Tibial artery (tissue), 4 donors: ENCODE measurements around the gene YJEFN3.

Experiments used
- DNase-seq, 2 donors: peaks; one replicate each; pipeline ENCODE4 v3.0.0-alpha.2; 2019
- H3K27ac ChIP-seq, 2 donors: fragments of 200-600 bp; sonication (generic) in 1 of 2; 1 replicate in 1 of 2; 2 replicates in 1 of 2; pipeline ENCODE4 v1.5.1; 2018 to 2019; ENCODE audit warnings: mild to moderate bottlenecking in 1 of 2
- H3K27me3 ChIP-seq, 2 donors: fragments of 200-600 bp; sonication (generic) in 1 of 2; one replicate each; pipeline versions ENCODE4 v1.5.1 to v1.6.0; 2016 to 2019
- H3K36me3 ChIP-seq, 3 donors: fragments of 200-600 bp; sonication (generic) in 2 of 3; one replicate each; pipeline ENCODE4 v1.5.1; 2016 to 2019; ENCODE audit warnings: mild to moderate bottlenecking in 2 of 3
- H3K4me1 ChIP-seq, 4 donors: fragments of 200-600 bp; sonication (generic) in 2 of 4; 1 replicate in 3 of 4; 2 replicates in 1 of 4; pipeline ENCODE4 v1.5.1; 2016 to 2019
- H3K4me3 ChIP-seq, 2 donors: fragments of 200-600 bp; sonication (generic) in 1 of 2; 1 replicate in 1 of 2; 2 replicates in 1 of 2; pipeline ENCODE4 v1.5.1; 2018 to 2019; ENCODE audit warnings: mild to moderate bottlenecking in 2 of 2
- H3K9me3 ChIP-seq, 3 donors: fragments of 200-600 bp; sonication (generic) in 1 of 3; one replicate each; pipeline ENCODE4 v1.5.1; 2016 to 2019
- intact Hi-C: fragments of 100-400 bp; cut with DNase I; formaldehyde crosslinking; loops from one replicate; pipeline ENCODE4 v1.15.0; 2023; ENCODE audit warnings: low total_unique reads
- TF ChIP-seq, protein P1 (sequence below), 2 experiments: fragments of 200-600 bp in 1 of 2; fragments of 450-650 bp in 1 of 2; IDR thresholded peaks; one replicate each; pipeline ENCODE4 v1.5.1; 2017 to 2019; ENCODE audit warnings: antibody characterized with exemption in 2 of 2, mild to moderate bottlenecking in 1 of 2, moderate library complexity in 1 of 2

YJEFN3 gene

DNA sequence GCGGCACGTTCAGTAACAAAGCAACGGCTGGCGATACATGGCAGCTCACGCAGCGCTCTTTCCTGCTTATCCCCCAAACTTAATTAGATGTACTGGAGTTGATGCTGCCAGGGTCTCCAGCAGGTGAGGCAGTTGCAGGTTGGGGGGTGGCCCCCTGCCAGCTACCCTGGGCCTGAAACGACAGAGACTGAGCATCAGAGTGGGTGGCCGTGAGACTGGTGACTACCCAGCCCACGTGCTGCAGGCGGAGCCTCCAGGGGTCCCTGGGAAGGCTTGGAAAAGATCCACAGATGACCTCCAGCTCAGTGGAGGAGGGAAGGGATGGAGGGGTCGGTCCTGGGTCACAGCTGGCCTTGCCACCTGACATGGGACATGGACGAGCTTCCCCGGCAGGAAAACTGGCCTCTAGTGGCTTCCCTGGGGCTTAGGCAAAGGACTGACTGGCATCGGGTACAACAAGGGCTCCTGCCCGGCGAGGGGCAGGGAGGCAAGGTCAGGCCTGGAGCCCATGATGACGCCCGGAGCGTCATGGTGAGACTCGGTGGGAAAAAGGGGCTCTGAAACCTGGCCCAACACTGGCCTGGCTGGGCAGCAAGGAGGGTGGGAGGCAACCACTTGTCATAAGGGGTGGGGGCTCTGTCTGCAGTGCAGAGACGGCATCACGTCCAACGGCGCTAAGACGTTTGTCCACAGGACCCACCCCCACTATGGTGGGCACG is 33.4 kb downstream of the YJEFN3 start:
- TF ChIP-seq, protein P1, sequence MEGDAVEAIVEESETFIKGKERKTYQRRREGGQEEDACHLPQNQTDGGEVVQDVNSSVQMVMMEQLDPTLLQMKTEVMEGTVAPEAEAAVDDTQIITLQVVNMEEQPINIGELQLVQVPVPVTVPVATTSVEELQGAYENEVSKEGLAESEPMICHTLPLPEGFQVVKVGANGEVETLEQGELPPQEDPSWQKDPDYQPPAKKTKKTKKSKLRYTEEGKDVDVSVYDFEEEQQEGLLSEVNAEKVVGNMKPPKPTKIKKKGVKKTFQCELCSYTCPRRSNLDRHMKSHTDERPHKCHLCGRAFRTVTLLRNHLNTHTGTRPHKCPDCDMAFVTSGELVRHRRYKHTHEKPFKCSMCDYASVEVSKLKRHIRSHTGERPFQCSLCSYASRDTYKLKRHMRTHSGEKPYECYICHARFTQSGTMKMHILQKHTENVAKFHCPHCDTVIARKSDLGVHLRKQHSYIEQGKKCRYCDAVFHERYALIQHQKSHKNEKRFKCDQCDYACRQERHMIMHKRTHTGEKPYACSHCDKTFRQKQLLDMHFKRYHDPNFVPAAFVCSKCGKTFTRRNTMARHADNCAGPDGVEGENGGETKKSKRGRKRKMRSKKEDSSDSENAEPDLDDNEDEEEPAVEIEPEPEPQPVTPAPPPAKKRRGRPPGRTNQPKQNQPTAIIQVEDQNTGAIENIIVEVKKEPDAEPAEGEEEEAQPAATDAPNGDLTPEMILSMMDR (IDR thresholded peaks at IDR 0.05) = no peak
- Histone ChIP-seq H3K9me3 (no peaks in the 10 kb centered on the region), H3K27ac (no peak overlapping the region), H3K27me3 (no peaks in the 10 kb centered on the region), H3K4me1 (no peaks in the 10 kb centered on the region), H3K4me3 (no peak overlapping the region), H3K36me3 (no peaks in the 10 kb centered on the region)
- intact Hi-C loops = no loop called here
- no peak for DNase-seq

DNA sequence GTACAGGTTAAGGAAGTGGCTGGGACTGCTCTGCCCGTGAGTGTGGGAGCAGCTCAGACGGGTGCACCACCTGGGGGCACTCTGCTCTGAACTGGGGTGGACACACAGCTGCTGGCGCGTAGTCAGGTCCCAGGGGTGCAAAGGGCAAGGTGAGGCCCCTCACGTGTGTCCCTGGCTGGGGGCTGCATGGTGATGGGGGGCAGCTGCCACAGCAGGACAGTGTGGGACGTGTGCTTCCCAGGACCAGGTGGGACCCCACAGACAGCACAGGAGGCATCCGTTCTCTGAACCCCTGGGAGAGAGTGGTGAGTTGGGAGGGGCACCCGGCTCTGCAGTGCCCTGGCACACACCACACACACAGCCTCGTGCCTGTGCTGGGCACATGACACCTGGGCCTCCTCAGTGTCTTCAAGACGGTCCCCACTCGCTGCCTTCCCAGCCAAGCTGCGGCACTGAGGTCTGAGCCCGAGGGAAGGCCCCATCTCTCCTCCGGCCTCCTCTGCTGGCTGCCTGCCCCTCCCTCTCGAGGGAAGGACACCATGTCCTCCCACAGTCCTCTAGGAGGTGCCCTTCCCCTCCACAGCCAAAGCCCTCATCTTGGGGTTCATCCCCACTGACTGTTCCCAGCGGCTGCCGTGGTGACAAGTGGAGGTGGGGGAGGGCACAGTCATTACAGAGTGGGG is 34.1 kb downstream of the YJEFN3 start:
- H3K9me3 ChIP-seq = no peaks in the 10 kb centered on the region
- intact Hi-C loops = no loop called here
- no peak for DNase-seq
- no peaks in the 10 kb centered on the region for H3K27me3 ChIP-seq
- TF ChIP-seq, protein P1 (IDR thresholded peaks at IDR 0.05) = no peak
- no peaks in the 10 kb centered on the region for H3K36me3 ChIP-seq
- H3K27ac ChIP-seq = no peak overlapping the region
- no peak overlapping the region for H3K4me3 ChIP-seq
- H3K4me1 ChIP-seq = no peaks in the 10 kb centered on the region

DNA sequence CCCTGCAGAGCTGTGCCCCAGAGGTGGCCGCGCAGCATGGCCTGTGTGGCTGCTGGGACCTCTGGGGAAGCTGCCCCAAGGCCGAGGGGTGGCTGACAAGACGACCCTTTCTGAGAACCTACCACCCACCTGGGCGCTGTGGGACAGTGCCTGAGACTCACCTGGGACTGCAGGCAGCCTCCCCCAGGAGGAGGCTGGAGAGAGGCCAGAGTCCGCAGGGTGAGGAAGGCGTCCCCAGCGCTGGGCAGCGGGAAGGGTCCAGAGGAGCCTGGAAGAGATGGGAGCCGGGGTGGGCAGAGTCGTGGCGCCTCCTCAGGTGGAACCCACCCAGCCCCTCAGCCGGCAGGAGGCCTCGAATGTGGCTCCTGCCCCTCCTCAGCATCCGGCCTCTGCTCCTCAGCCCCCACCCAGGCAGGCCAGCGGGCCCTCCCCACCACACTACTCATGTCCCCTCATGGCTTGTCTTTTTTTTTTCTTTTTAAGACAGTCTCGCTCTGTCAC is 34.7 kb downstream of the YJEFN3 start:
- Histone ChIP-seq H3K9me3 (no peaks in the 10 kb centered on the region), H3K36me3 (no peaks in the 10 kb centered on the region), H3K4me3 (no peak overlapping the region), H3K27me3 (no peaks in the 10 kb centered on the region), H3K4me1 (no peaks in the 10 kb centered on the region), H3K27ac (no peak overlapping the region)
- TF ChIP-seq, protein P1 (IDR thresholded peaks at IDR 0.05) = no peak
- intact Hi-C loops = no loop called here
- DNase-seq = no peak

DNA sequence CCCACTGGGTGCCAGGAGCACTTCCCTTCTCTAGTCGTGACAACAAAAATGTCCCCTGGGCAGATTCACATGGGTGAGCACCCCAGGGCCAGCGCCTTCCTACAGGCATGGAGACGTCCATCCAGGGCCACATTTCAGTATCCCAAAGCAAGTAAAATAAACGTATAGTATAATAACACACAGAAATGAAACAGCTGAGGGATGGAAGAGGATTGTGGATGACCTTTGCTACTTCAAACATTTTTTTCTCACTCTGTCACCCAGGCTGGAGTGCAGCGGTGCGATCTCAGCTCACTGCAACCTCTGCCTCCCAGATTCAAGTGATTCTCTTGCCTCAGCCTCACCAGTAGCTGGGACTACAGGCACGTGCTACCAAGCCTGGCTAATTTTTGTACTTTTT is 37.6 kb downstream of the YJEFN3 start:
- H3K27me3 ChIP-seq = peaks cover 0 to 2% of the 10 kb centered on the region in 2 donors
- intact Hi-C loops = no loop called here
- H3K36me3 ChIP-seq = peaks cover 0 to 6% (median 0%) of the 10 kb centered on the region in 3 donors
- no peak overlapping the region for H3K4me3 ChIP-seq
- TF ChIP-seq, protein P1 (IDR thresholded peaks at IDR 0.05) = no peak
- no peak for DNase-seq
- no peaks in the 10 kb centered on the region for H3K4me1 ChIP-seq
- H3K27ac ChIP-seq = no peak overlapping the region
- H3K9me3 ChIP-seq = no peaks in the 10 kb centered on the region

DNA sequence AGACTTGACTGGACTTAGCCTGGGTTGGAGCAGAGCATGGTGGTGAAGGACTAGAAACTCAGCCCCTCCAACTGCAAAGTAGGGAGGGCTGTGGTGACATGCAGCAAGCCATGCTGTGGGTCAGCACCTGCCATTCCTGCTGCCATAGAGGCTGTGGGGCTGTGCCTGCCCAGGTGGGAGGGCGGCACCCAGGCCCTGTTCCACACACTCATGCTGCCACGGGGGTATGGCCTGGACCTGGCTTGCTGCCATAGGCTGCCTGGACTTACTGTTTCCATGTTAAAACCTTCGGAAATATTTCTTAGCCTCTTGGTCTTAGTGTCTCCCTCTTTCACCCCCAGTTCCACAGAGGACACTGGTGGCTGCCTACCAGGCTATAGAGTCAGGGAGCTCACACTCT is 38.7 kb downstream of the YJEFN3 start:
- DNase-seq = no peak
- peaks cover 0 to 6% (median 0%) of the 10 kb centered on the region in 3 donors for H3K36me3 ChIP-seq
- peaks cover 0 to 2% of the 10 kb centered on the region in 2 donors for H3K27me3 ChIP-seq
- no peak overlapping the region for H3K27ac ChIP-seq
- TF ChIP-seq, protein P1 (IDR thresholded peaks at IDR 0.05) = no peak
- H3K4me1 ChIP-seq = no peaks in the 10 kb centered on the region
- intact Hi-C loops = no loop called here
- no peaks in the 10 kb centered on the region for H3K9me3 ChIP-seq
- H3K4me3 ChIP-seq = no peak overlapping the region
